ENCODE measurements around the gene KCTD7.

- no peak for TF ChIP-seq TAF1 (IDR thresholded peaks at IDR 0.05; ENCODE audit: borderline replicate concordance, insufficient read depth, low read length)
- TF ChIP-seq POLR2AphosphoS5 (IDR thresholded peaks at IDR 0.05; ENCODE audit: low read depth, low read length), result no peak
- no peak for TF ChIP-seq FOXP2 (optimal IDR thresholded peaks at IDR 0.05; ENCODE audit: borderline replicate concordance, extremely low read depth, extremely low read length, insufficient read depth)
- no peak for TF ChIP-seq SIN3A (IDR thresholded peaks at IDR 0.05; ENCODE audit: borderline replicate concordance, insufficient read depth, low read length)
- no peak for TF ChIP-seq REST (IDR thresholded peaks at IDR 0.05; ENCODE audit: insufficient read depth in 1 of 2, low read depth in 2 of 2, low read length in 2 of 2)
These were observed 9.8 kb downstream of the KCTD7 start for GRCh38 chr7:66638309-66639099.

All from PFSK-1 (cell line).